ENCODE results near the gene SEMA4C.

Gene SEMA4C

GRCh38 chr2:96841701-96842495 lies 28.0 kb downstream of the SEMA4C start:
- no peak for DNase-seq

- DNase-seq, result no peak
Observed at GRCh38 chr2:96839875-96840850, 29.7 kb downstream of the SEMA4C start.

- peak; percentile 23 for DNase-seq
Observed at GRCh38 chr2:96839293-96839874, 30.5 kb downstream of the SEMA4C start.

GRCh38 chr2:96838345-96839292 lies 31.3 kb downstream of the SEMA4C start:
- no peak for DNase-seq

- DNase-seq, result no peak
Observed at GRCh38 chr2:96837575-96837974, 32.3 kb downstream of the SEMA4C start.

GRCh38 chr2:96835830-96836229 lies 34.0 kb downstream of the SEMA4C start:
- no peak for DNase-seq

- DNase-seq, result peak; percentile 42
Observed at GRCh38 chr2:96832754-96833507, 36.9 kb downstream of the SEMA4C start.

GRCh38 chr2:96832408-96832753 lies 37.5 kb downstream of the SEMA4C start:
- no peak for DNase-seq

GRCh38 chr2:96831679-96832078 lies 38.2 kb downstream of the SEMA4C start:
- no peak for DNase-seq

- DNase-seq, result no peak
Observed at GRCh38 chr2:96830044-96830562, 39.8 kb downstream of the SEMA4C start.

- no peak for DNase-seq
Observed at GRCh38 chr2:96828874-96829273, 41.0 kb downstream of the SEMA4C start.

- DNase-seq, result no peak
Observed at GRCh38 chr2:96828436-96828835, 41.4 kb downstream of the SEMA4C start.

- DNase-seq, result no peak
Observed at GRCh38 chr2:96826546-96827278, 43.2 kb downstream of the SEMA4C start.

GRCh38 chr2:96825057-96825456 lies 44.8 kb downstream of the SEMA4C start:
- no peak for DNase-seq

GRCh38 chr2:96824079-96824870 lies 45.6 kb downstream of the SEMA4C start:
- peak; percentile 74 for DNase-seq

- no peak for DNase-seq
Observed at GRCh38 chr2:96823198-96823597, 46.7 kb downstream of the SEMA4C start.

- DNase-seq, result no peak
Observed at GRCh38 chr2:96822786-96823185, 47.1 kb downstream of the SEMA4C start.

GRCh38 chr2:96821113-96821675 lies 48.7 kb downstream of the SEMA4C start:
- no peak for DNase-seq

GRCh38 chr2:96819876-96820511 lies 49.9 kb downstream of the SEMA4C start:
- DNase-seq, result no peak
